Stimulated activated CD8-positive, alpha-beta memory T cell treated with anti-CD3 and anti-CD28 coated beads, Interleukin-7, amount 100 ng/mL, for 4 hours (primary cell): ENCODE measurements around the gene NSG1.

Experiments used
- DNase-seq, 2 donors: peaks; one replicate each; pipeline ENCODE4 v3.0.0-alpha.2; 2020; ENCODE audit warnings: low read depth in 2 of 2

NSG1 gene, protein sequence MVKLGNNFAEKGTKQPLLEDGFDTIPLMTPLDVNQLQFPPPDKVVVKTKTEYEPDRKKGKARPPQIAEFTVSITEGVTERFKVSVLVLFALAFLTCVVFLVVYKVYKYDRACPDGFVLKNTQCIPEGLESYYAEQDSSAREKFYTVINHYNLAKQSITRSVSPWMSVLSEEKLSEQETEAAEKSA

DNA sequence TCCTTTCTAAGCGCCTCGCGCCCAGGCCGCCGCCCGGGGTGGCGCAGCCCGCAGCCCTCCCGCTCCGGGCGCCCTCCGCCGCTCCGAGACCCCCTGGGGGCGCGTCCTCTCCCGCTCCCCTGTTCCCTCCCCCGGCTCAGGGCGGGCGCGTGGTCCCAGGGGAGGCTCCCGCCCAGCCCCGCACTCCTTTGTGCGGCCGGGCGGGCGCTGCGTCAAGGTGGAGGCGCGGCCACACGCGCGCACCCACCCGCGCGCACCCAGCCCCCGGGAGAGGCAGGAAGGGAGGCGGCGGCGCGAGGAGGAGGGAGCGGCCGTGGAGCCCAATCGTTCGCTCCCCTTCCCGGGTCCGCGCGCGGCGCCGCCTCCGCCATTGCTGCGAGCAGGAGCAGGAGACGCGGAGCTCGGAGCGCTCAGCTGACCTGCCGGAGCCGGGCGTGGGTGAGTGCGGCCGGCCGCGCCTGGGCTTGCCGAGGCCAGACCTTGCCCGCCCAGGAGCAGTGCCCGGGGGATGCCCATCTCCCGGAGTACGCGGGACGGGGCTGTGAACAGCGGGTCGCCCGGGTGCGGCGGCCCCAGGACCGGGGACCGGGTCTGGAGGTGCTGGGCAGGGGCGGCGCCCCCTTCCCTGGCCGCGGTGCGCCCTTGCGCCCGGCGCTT lies at the start of gene NSG1:
Gene NSG1 (plus strand): TSS at position 367 of the 657 bp plus-strand sequence. CDS start 528 bp downstream, outside the sequence.
- DNase-seq, result peak in 1 of 2 donors; percentile 30

DNA sequence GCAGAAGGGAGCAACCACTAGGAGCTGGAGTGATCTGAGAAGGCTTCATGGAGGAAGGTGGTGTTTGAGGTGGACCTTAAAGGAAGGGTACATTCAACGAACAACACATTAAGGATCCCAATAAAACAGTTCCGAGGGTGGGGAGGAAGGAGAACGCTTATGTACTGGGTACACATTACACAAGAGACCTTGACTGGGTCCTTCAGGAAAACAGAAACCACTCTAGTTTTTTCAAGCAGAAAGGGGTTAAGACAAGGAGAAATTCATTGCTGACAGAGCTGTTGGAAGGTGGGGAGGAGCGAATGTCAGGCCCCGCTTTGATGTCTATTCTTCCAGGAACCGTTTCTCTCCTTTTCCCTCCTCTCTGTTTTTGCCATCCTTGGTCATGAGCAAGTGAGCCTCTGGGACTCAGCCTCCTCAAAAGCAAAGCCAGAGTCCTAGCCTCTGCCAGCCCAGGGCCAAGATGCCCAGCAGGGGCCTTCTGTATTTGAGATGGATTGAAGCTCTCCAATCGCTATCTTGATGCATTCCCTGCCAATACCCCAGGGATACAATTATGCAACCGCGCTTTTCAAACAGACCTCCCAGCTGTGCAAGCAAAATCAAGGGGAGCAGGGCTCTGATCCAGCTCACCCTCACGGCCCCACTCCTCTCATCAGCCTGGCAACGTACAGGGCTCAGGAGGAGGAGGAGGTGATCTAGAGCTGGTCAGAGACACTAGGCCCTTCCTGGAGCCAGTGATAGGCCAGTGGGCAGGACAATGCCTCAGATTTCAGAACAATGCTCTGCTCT lies 48.5 kb upstream of the NSG1 start:
- DNase-seq, result no peak

DNA sequence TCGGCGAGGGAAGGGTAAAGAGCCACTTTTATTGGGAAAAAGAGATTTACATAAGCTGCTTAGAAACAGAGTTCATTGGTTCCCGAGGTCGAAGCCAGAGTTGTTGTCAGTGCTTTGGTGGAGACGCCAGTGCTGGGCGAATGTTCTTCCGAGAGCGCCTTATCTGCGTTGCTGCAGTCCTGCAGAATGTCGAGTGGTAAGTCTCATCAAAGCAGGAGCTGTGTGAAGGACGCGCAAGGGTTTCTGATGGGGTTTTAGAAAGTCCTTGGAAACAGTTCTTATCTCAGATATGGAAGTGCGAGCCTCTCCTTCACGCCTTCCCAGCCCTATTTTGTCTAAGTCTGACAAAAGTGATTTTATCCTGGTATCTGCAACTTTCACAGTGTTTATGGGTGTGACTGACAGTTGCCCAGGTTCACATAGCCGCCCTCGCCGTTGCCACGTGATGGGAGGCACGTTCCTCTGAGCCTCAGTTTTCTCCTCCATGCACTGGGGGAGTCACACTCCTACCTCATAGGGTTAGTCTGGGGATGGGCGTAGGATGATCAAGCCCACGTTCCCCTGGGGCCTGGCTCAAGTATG lies 47.3 kb upstream of the NSG1 start:
- DNase-seq, result no peak

DNA sequence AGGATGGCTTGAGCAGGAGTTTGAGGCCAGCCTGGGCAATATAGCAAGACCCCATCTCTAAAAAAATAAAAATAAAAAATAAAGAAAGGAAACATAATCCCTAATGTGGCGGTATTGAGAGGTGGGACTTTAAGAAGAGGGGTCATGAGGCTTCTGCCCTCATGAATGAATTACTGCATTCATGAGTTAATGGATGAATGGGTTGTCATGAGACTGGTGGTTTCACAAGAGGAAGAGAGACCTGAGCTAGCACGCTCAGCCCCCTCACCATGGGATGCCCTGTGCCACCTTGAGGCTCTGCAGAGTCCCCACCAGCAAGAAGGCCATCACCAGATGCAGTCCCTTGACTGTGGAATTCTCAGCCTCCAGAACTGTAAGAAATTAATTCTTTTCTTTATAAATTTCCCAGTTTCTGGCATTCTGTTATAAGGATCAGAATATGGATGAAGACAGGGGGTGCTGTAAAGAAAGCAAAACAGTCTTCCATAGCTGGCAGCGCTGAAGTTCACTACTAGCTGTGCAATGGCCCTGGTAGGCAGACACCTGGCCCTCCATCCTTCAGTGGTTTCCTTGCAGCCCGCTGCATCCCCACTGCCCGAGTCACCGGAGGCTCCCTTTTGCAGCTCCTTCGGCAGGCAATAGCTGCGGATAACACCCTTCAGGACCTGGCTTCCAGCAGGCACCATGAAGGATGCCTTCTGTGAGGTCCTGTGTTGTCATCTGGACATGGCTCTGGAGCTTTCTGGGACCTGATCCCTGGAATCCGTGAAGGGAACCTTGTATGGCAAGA lies 44.8 kb upstream of the NSG1 start:
- DNase-seq, result no peak

DNA sequence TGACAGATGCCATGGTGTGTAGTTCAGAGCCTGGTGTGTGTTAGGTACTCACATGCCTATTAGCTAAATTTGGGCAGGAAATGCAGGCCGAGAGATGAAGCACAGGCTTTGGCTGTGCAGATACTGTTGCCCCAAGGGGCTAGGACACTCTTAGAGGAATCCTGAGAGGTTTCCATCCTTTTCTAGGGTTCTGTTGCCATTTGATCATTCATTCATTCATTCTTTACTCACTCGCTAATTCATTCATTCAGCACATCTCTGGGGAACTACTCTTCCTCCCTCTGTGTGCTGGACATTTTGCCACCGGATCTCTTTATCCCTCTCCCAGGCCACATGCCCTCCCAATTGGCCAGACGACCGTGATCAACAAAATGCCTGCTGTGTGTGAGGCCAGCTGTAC lies 43.9 kb upstream of the NSG1 start:
- DNase-seq, result no peak

DNA sequence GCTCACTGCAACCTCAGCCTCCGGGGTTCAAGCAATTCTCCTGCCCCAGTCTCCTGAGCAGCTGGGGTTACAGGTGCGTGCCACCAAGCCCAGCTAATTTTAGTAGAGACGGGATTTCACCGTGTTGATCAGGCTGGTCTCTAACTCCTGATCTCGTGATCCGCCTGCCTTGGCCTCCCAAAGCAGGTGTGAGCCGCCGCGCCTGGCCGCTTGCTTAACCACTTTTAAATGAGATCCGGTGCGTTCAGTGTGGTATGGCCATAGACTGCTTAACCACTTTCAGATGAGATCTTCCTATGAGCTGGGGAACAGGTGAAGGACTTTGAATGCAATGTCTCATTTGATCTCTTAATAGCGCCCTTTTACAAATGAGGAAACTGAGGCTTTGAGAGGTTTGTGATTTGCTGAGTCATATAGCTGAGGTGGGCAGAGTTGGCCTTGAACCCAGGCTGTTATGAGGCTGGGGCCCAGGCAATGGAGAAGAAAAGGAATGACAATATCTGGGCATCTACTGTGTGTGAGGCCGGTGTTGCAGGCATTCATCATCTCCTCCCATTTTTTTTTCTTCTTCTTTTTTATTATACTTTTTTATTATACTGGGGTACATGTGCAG lies 41.9 kb upstream of the NSG1 start:
- no peak for DNase-seq

DNA sequence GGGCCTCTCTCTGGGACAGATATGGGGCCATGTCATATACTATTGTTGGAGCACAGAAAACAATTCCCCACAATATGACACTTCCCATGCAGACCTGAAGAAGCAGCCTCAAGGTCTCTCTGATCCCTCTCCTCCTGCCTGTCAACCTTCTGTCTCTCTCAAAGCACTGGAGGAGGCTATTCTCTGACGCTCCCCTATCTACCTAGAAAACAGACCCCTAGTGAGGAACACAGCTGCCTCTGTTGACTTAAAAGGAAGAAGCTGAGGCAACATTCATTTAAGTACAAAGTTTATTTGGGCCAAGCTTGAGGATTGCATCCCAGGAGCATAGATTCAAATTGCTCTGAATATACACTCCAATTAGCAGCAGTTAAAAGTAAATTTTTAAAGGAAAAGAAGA lies 39.3 kb upstream of the NSG1 start:
- DNase-seq, result no peak

DNA sequence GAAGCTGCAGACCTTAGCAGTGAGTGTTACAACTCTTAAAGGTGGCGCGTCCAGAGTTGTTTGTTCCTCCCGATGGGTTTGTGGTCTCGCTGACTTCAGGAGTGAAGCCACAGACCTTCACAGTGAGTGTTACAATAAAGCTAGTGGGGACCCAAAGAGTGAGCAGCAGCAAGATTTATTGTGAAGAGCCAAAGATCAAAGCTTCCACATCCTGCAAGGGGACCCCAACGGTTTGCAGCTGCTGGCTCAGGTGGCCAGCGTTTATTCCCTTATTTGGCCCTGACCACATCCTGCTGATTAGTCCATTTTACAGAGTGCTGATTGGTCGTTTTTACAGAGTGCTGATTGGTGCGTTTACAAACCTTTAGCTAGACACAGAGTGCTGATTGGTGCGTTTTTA lies 38.3 kb upstream of the NSG1 start:
- DNase-seq, result peak; percentile 8 to 10

DNA sequence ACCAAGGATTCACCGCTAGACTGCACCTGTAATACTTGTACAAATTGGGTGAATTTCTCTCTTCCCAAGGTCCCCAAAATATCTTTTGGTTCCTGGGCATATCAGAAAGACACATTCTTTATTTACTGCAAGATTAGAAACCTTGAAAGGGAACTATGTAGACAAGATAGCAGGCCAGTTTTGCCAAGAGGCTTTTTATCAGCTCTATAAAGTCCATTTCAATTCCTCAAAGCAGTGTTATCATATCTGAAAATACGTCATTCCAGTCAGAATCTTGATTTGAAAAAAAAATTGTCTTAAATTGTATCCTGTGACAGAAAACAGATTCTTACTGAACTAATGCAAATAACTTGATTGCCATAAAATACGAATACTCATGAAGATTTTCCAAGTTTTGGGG lies 37.0 kb upstream of the NSG1 start:
- no peak for DNase-seq

DNA sequence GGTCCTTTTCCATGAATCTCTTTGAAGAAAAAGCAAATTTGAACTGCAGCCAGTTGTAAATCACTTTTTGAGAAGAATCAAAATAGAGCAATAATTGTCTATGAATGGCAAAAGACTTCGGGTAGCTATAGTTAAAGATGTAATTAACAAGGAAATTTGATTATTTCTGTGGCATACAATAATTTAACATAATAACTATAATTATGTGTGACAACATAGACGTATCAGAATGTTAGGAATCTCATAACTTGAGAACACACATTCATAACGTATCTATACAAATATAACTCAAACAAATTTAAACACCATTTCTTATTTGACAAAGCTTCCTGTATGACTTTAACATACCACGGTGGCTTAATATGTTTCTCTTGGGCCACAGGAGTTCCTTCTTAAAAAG lies 36.0 kb upstream of the NSG1 start:
- DNase-seq, result no peak

DNA sequence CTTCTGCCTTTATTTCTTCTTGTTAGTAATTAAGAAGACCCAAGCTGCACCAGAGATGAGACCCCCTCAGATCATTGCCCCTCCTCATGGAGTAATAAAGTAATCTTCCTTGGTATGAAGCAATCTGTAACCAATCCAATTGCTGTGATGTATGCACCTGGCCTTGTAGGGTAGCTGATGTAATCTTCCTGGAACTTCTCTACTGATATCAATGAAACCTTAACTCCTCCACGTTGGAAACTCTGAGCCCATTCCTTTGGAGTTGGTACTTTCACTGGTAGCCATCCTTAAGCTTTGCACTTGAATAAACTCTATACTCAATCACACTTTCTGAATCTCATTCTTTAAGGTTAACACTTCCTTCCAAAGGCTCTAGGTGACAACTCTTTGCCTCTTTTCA lies 31.6 kb upstream of the NSG1 start:
- DNase-seq, result no peak

DNA sequence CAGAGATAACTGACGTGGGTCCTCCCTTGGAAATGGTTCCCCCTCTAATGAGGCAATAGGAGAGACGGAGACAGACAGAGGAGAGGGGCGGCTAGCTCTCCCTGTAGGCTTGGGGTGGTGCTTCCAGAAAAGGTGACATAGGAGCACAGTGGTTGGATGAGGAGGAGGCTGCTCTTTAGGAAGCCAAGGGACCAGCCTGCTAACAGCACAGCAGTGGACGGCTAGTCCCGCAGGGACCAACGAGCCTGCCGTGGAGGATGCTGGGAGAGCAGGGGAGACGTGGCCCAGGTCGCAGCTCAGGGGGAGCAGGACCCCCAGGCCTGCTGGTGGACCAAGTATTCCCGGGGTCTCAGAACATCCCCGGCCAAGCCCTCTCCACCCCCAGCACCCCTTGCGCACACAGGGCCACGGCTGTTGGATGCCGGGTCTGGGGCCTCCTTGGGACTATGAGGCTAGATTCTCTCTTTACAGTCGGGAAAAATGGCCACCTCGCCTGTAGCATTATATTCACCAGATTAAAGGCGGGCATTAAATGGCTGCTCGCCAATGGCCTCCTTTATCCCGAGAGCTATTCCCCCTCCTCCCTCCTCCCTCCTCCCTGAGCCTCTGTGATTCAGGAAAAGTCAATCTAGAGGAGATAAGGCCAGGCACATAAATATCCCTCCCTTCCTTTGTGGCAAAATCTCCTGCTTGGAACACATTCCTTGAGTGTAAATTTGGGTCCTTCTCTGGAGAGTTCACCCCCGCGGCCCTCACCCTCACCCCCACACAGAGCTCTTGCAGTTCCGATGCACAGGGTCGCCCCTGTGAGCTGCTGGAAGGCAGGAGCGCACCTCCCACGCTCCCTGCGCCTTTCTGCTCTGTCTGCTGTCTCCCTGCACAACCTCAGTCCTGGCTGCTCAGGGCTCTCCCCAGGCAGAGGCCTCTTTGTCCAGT lies 30.5 kb upstream of the NSG1 start:
- no peak for DNase-seq

DNA sequence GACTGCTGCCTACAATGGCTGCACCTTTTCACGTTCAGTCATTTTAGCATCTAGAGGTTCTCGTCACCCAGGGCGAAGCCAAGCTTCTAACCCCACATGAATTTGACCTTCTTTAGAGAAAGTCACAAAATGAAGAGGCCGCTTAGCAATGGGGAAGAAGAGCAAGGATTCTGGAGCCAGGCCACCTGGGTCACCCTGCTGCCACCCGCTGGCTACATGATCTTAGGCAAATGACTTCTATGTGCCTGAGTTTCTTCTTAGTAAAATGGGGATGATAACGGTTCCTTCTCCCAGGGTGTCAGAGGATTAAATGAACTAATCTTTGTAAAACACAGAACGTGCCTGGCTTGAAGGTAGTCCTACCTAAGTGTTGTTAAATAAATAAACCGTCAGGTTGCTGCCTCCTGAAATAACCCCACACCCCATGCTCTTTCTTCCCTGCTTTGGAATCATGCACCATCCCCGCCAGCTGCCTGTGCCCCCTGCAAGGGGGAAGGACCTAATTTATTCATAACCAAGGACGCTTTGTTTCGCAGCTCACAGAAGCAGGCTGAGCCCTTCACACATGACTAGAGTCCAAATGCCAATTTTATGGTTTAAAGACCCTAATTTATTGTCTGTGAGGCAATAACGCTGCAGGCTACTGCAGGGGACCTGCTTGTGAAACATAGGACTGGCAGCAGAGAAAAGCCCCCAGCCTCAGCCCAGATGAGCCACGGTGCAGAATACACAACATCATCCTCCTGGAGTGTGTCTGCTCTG lies 28.6 kb upstream of the NSG1 start:
- no peak for DNase-seq

DNA sequence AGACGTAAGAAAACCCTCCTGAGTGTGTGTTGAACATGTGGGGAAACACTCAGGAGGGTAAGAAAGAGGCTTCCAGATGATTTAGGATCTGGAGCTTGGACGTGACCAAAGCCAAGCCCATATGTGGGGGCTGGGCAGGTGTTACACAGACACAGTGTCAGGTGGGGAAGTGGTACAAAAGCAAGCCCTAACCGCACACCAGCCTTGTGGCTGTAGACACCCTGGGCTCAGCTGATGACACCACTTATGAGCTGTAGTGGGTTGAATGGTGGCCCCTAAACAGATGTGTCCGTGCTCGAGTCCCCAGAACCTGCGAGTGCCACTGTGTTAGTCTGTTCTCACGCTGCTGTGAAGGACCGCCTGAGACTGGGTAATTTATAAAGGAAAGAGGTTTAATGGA lies 25.0 kb upstream of the NSG1 start:
- DNase-seq, result no peak

DNA sequence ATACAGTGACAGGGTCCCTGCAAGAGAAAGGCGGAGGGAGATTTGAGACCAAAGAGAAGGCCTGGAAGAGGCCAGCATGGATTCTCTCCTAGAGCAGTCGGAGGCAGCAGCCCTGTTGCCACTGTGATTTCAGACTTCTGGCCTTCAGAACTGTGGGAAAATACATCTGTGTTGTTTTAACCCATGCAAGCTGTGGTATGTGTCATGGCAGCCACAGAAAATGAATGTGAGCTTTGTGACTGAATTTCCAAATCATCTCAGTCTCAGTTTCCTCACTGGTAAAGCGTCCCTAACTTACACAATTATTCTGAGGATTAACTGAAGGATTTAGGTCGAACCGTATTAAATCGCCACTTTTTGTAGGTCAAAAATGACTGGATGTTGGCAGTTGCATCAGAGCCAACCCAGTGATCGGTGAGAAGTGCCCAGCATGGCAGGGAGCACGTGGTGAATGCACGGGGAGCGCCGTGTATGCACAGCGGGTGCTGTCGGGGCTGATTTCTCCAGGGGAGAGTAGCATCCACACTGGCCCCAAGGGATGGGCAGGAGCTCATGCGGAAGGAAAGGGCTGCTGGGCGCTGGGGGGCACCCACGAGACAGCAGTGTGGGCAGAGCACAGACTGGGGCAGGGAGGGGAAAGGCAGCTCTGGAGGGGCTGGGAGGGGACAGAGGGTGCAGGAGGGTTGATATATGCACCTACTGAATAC lies 23.8 kb upstream of the NSG1 start:
- DNase-seq, result no peak

DNA sequence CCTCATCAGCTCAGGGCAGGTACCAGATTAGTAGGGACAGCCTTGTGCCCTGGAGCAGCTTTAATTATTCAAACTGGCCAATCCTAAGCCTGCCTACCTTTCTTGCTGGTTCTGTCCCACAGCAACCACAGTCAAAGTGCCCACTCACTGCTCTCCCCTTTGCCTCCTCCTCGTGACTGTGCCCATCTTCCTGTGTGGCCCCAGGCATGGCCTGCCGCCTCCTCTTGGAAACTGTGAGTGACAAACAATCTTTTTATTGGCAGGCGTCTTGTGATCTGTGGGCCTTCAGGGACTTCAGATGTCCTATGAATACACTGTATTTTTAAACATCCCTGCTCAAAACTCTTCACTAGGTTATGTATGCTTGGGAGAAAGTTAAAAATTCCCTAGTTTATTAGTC lies 22.8 kb upstream of the NSG1 start:
- DNase-seq, result no peak

DNA sequence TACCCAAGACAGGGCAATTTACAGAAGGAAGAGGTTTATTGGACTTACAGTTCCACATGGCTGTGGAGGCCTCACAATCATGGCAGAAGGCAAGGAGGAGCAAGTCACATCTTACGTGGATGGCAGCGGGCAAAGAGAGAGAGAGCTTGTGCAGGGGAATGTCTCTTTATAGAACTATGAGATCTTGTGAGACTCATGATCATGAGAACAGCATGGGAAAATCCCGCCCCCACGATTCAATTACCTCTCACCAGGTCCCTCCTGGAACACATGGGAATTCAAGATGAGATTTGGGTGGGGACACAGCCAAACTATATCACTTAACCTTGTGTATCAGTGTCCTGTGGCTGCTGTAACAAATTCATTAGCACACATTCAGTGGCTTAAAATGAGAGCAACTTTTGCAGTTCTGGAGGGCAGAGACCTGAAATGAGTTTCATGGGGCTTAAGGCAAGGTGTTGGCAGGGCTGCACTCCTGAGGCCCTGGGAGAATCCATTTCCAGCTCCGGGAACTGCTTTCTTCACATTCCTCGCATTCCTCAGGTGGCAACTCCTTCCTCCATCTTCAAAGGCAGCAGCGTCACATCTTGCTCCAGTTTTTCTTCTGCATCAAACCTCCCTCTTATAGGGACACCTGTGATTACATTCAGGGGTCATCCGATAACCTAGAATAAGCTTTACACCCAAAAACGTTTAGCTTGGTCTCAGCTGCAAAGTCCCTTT lies 22.3 kb upstream of the NSG1 start:
- DNase-seq, result no peak
